Endothelial cell of umbilical vein (primary cell): ENCODE measurements around the gene RMND1. TPM values are rescaled to one million over a fixed set of nuclear protein-coding genes. Genes with fewer than 3 reads are reported as not detected.

Experiments
- BruUV-seq: library from RNA; stranded (reverse); fragments of 400-500 nt; replicated peaks from 2 replicates; lab custom pipeline; 2021; lab: Mats Ljungman, UMichigan
- CTCF ChIA-PET: fragments of 300-600, 350-600 bp; sonication (Branson Sonifier 250); formaldehyde crosslinking; loops from one replicate; lab custom pipeline; 2021; ENCODE audit warnings: antibody characterized with exemption, inconsistent platforms; lab: Charles Lee
- POLR2A ChIA-PET: fragments of 300-600, 350-600 bp; sonication (Branson Sonifier 250); formaldehyde crosslinking; loops from one replicate; lab custom pipeline; 2021; ENCODE audit warnings: antibody characterized with exemption, inconsistent platforms; lab: Charles Lee
- DNase-seq: peaks from one replicate; pipeline ENCODE4 v3.0.0-alpha.2; 2011; ENCODE audit warnings: low read depth, low spot score
- FAIRE-seq: peaks from 2 replicates; lab custom pipeline; 2011; peaks lifted over from hg19 to GRCh38; lab: Jason Lieb, UNC
- H2AFZ ChIP-seq: 2 replicates; pipeline ENCODE4 v1.6.0; 2012; ENCODE audit warnings: low read depth, low read length, control low read depth, inconsistent platforms
- H3K27ac ChIP-seq: 2 replicates; pipeline ENCODE4 v1.5.1; 2011; ENCODE audit warnings: low read depth, mild to moderate bottlenecking, control low read depth, low read length, moderate library complexity; ENCODE audit not compliant: insufficient read depth
- H3K27me3 ChIP-seq, 2 experiments: 2 replicates each; pipeline versions ENCODE4 v1.6.0 to v1.6.1; 2011; ENCODE audit warnings: low read length in 2 of 2, mixed read lengths in 1 of 2; ENCODE audit not compliant: control insufficient read depth in 2 of 2, insufficient read depth in 2 of 2
- H3K36me3 ChIP-seq, 2 experiments: 2 replicates in 1 of 2; 3 replicates in 1 of 2; pipeline ENCODE4 v1.5.1; 2011; ENCODE audit warnings: low read length in 2 of 2, mild to moderate bottlenecking in 1 of 2, moderate library complexity in 1 of 2; ENCODE audit not compliant: control insufficient read depth in 2 of 2, insufficient read depth in 2 of 2; ENCODE audit errors: extremely low read depth in 1 of 2
- H3K4me1 ChIP-seq: 3 replicates; pipeline ENCODE4 v1.5.1; 2011; ENCODE audit warnings: mild to moderate bottlenecking, low read length; ENCODE audit not compliant: control insufficient read depth, insufficient read depth; ENCODE audit errors: extremely low read depth
- H3K4me2 ChIP-seq: 2 replicates; pipeline ENCODE4 v1.6.1; 2011; ENCODE audit warnings: low read length, control low read depth, mixed read lengths; ENCODE audit not compliant: insufficient read depth
- H3K4me3 ChIP-seq, 3 experiments: fragments of 200-600 bp in 1 of 3; sonication (generic), shearing (Covaris generic) in 1 of 3; replicated peaks in 1 of 3; 2 replicates each; pipeline ENCODE4 v1.5.1; 2011 to 2016; ENCODE audit warnings: control low read depth in 3 of 3, low read length in 3 of 3, mild to moderate bottlenecking in 2 of 3, inconsistent platforms in 1 of 3, low read depth in 1 of 3, moderate library complexity in 1 of 3; ENCODE audit not compliant: insufficient read depth in 1 of 3
- H3K79me2 ChIP-seq: 2 replicates; pipeline ENCODE4 v1.6.0; 2012; ENCODE audit warnings: low read length, inconsistent platforms; ENCODE audit not compliant: control insufficient read depth, insufficient read depth
- H3K9ac ChIP-seq: replicated peaks from 2 replicates; pipeline ENCODE3; 2011; ENCODE audit warnings: low read length, control low read depth; ENCODE audit not compliant: insufficient read depth; ENCODE audit errors: extremely low read depth
- H3K9me1 ChIP-seq: replicated peaks from 3 replicates; pipeline ENCODE4 v1.6.0; 2011; ENCODE audit warnings: mild to moderate bottlenecking, low read length; ENCODE audit not compliant: control insufficient read depth, insufficient read depth; ENCODE audit errors: extremely low read depth
- H3K9me3 ChIP-seq: replicated peaks from 2 replicates; pipeline ENCODE4 v1.5.1; 2012; ENCODE audit warnings: low read length, inconsistent platforms; ENCODE audit not compliant: control insufficient read depth, insufficient read depth
- H4K20me1 ChIP-seq: replicated peaks from 2 replicates; pipeline ENCODE3; 2011; ENCODE audit warnings: mild to moderate bottlenecking, low read length; ENCODE audit not compliant: control insufficient read depth, insufficient read depth; ENCODE audit errors: extremely low read depth
- EZH2 ChIP-seq: IDR thresholded peaks from 2 replicates; pipeline ENCODE4 v1.6.1; 2012; ENCODE audit warnings: borderline replicate concordance, low read depth, mild to moderate bottlenecking, moderate library complexity, low read length, inconsistent platforms; ENCODE audit not compliant: severe bottlenecking
- FOS ChIP-seq: IDR thresholded peaks from 2 replicates; pipeline ENCODE4 v1.6.1; 2011; ENCODE audit warnings: mild to moderate bottlenecking, low read length, moderate library complexity, borderline replicate concordance; ENCODE audit not compliant: insufficient read depth
- MYC ChIP-seq: IDR thresholded peaks from one replicate; pipeline ENCODE4 v1.6.1; 2011; ENCODE audit warnings: mild to moderate bottlenecking, low read depth, low read length
- POLR2A ChIP-seq: IDR thresholded peaks from 2 replicates; pipeline ENCODE4 v1.6.1; 2012; ENCODE audit warnings: low read depth, mild to moderate bottlenecking, control low read depth, low read length
- dilution Hi-C: fragments of 300-500 bp; cut with MboI; formaldehyde crosslinking; loops from one replicate; pipeline ENCODE4 v1.15.0; 2019; ENCODE audit warnings: low sequenced_read_pairs; ENCODE audit not compliant: extremely low pct_ligation_motif_present
- intact Hi-C: fragments of 100-400 bp; cut with micrococcal nuclease; formaldehyde crosslinking; loops from one replicate; pipeline ENCODE4 v1.10.0; 2022
- polyA plus RNA-seq, 4 experiments: library from polyadenylated mRNA; depleted of rRNA in 3 of 4; stranded (reverse) in 3 of 4; unstranded in 1 of 4; fragments of >200 nt; gene quantifications; 2 replicates each; pipeline versions ENCODE4 v1.2.1 to v1.2.3, GENCODE V29; 2011 to 2012; ENCODE audit warnings: missing spikeins in 1 of 4
- total RNA-seq: library from RNA; stranded (reverse); gene quantifications from 2 replicates; pipeline ENCODE4 v1.2.3, GENCODE V29; 2021
- TF ChIP-seq, protein P1 (sequence below): IDR thresholded peaks from 2 replicates; pipeline ENCODE4 v1.6.1; 2011; ENCODE audit not compliant: insufficient read depth, insufficient read length
- TF ChIP-seq, protein P2 (sequence below), 2 donors: IDR thresholded peaks; 1 replicate in 1 of 2; 2 replicates in 1 of 2; pipeline ENCODE4 v1.5.1; 2011; ENCODE audit warnings: low read length in 2 of 2, mild to moderate bottlenecking in 2 of 2, moderate library complexity in 2 of 2, control low read depth in 1 of 2, inconsistent platforms in 1 of 2, low read depth in 1 of 2; ENCODE audit not compliant: insufficient read depth in 1 of 2; ENCODE audit errors: extremely low read depth in 1 of 2

RMND1 gene
- total and polyA plus RNA-seq, 2 donors (not counting 3 experiments of a cell fraction or from before 2014, with no cell fraction given): 6.3 to 21.4 TPM

DNA sequence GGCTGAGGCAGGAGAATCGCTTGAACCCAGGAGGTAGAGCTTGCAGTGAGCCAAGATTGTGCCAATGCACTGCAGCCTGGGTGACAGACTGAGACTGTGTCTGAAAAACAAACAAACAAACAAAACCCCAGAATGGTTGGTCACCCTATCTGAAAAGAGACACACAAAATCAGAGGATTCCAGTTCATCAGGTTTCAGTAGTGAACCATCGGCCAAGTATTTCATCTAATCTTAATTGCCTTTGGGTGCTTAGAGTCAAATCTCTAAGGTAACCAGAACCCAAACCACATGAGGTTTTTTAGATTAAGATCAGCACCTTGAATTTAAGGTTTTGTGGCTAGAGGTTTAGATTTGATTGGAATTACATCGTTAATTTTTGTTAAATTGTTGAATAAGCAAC is 52.2 kb downstream of the RMND1 start:
- Histone ChIP-seq H3K27me3 (no peaks in the 10 kb centered on the region), H3K36me3 (peaks cover 2 to 3% of the 10 kb centered on the region in 2 experiments), H3K4me2 (no peak overlapping the region), H3K4me3 (no peak overlapping the region), H3K9ac (no peak overlapping the region), H3K4me1 (peaks cover 7% of the 10 kb centered on the region), H3K9me3 (no peaks in the 10 kb centered on the region), H3K79me2 (peaks cover 89% of the 10 kb centered on the region), H4K20me1 (peaks cover 17% of the 10 kb centered on the region), H3K9me1 (no peaks in the 10 kb centered on the region), H2AFZ (no peak overlapping the region), H3K27ac (no peak overlapping the region)
- TF ChIP-seq FOS: no peak
- TF ChIP-seq, protein P1, sequence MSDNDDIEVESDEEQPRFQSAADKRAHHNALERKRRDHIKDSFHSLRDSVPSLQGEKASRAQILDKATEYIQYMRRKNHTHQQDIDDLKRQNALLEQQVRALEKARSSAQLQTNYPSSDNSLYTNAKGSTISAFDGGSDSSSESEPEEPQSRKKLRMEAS: no peak
- no peak for TF ChIP-seq MYC
- TF ChIP-seq EZH2: no peak
- CTCF ChIA-PET: no interaction called here
- intact Hi-C loops (no loop called here), dilution Hi-C loops (no loop called here)
- no TSS peak for BruUV-seq
- DNase-seq (no peak), FAIRE-seq (no peak)
- POLR2A ChIA-PET: no interaction called here

DNA sequence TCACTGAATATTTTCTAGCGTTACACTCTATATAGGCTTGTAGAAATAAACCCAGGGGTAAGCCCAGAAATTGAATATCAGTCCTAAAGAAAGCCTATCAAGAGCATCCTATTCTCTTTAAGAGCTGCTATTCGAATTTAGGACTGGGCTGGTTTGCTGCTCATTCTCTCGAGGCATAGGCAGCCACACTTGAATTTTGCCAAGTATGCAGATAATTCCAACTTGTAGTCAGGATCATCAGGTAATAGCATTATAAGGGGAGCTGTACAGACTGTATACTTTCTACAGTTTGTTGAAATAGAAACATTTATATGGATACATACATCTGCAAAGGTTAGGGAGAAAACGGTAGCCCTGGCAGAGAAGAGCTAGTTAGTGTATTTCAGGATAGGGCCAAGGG is 58.5 kb downstream of the RMND1 start:
- dilution Hi-C loops (no loop called here), intact Hi-C loops (loop anchor here (5.0 kb wide), 1 partner anchor 501 kb away; no protein-coding TSS in a partner anchor)
- Histone ChIP-seq H2AFZ (no peak overlapping the region), H3K4me2 (peak overlapping the region; percentile 79), H3K36me3 (no peaks in the 10 kb centered on the region), H3K79me2 (peaks cover 76% of the 10 kb centered on the region), H3K9me3 (no peaks in the 10 kb centered on the region), H3K9me1 (no peaks in the 10 kb centered on the region), H3K4me1 (peaks cover 35% of the 10 kb centered on the region), H3K27me3 (no peaks in the 10 kb centered on the region), H4K20me1 (peaks cover 23% of the 10 kb centered on the region), H3K27ac (no peak overlapping the region), H3K4me3 (no peak overlapping the region), H3K9ac (no peak overlapping the region)
- CTCF ChIA-PET: interaction anchor here (3.7 kb wide), 1 partner anchor 13 kb away, joined by 23 read pairs; no protein-coding TSS in a partner anchor
- TF ChIP-seq, protein P2, sequence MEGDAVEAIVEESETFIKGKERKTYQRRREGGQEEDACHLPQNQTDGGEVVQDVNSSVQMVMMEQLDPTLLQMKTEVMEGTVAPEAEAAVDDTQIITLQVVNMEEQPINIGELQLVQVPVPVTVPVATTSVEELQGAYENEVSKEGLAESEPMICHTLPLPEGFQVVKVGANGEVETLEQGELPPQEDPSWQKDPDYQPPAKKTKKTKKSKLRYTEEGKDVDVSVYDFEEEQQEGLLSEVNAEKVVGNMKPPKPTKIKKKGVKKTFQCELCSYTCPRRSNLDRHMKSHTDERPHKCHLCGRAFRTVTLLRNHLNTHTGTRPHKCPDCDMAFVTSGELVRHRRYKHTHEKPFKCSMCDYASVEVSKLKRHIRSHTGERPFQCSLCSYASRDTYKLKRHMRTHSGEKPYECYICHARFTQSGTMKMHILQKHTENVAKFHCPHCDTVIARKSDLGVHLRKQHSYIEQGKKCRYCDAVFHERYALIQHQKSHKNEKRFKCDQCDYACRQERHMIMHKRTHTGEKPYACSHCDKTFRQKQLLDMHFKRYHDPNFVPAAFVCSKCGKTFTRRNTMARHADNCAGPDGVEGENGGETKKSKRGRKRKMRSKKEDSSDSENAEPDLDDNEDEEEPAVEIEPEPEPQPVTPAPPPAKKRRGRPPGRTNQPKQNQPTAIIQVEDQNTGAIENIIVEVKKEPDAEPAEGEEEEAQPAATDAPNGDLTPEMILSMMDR (IDR thresholded peaks at IDR 0.05; ENCODE audit: extremely low read depth in 1 of 2, insufficient read depth in 1 of 2, low read depth in 1 of 2, low read length in 2 of 2): no peak
- no peak for TF ChIP-seq POLR2A
- TF ChIP-seq MYC: no peak
- no peak for TF ChIP-seq EZH2
- POLR2A ChIA-PET: no interaction called here
- DNase-seq: no peak
- BruUV-seq: no TSS peak
- no peak for FAIRE-seq
